ENCODE results near the gene PLXNA4.

The PLXNA4 gene

DNA sequence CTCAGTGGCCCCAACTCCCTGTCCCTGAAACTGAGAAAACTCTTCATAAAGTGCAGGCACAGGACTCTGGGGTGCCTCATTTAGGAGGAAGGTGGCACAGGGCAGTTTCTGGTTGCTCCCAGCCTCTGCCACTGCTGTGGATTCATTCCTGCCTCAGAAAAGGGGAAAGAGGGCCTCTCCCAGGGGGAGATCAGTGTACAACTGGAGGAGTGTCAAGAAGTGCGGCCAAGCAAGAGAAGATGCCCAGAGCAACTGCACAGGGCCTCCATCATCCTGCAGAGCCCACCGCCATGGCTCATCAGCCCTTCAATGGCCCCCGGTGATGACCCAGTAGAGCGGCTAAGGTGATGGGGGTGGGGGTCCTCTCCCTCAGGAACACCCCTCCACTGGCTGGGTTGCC lies 150.3 kb downstream of the PLXNA4 start:
- Histone ChIP-seq H3K4me3 (ENCODE audit: low read depth, low read length) (no peak overlapping the region), H3K4me1 (ENCODE audit: control insufficient read depth, insufficient read depth, low read length) (peaks cover 3% of the 10 kb centered on the region), H3K9ac (ENCODE audit: low read depth, low read length) (no peak overlapping the region), H3K9me3 (ENCODE audit: control insufficient read depth, insufficient read depth, low read length) (no peaks in the 10 kb centered on the region), H3K27me3 (ENCODE audit: control insufficient read depth, insufficient read depth, low read length) (no peaks in the 10 kb centered on the region), H3K36me3 (ENCODE audit: control insufficient read depth, insufficient read depth, low read length) (no peaks in the 10 kb centered on the region)

DNA sequence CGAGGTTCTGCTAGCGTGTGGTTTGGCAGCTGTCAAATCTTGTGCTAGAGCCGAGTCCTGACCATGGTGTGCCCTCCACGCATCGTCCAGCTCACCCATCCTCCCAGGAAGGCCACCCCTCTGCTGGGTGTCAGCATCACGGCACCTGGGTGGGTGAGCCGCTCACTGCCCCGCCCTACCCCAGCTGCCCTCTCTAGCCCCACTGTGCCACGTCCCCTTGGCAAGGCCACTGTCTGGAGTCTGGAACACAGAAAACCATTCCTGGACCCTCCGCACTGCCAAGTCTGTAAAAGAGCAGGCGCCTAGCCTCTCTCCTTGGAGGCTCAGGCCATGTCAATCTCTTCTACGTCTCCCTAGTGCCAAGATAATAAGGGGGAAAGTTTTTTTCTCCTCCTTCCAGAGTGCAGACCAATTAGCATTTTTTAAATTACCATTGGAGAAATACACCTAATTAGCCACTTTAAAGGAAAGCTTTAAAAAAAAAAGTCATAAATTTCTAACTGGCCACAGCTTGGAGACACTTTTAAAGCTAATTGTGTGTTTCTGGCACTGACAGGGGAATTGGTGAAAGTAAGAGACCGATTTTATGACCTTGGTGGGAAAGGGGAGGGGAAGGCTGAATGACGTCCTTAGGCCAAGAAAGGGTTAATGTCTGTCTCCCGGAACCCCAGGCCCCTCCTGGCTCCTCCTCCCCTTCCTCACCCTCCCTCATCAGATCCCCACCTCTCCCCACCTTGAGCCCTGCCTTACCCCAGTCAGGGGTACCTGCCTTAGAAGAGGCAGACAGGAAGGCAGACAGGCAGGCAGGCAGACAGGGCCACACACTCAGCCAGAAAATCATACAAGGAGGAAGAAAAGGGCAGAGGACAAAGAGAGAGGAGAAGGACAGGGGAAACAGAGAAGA lies 151.2 kb downstream of the PLXNA4 start:
- no peaks in the 10 kb centered on the region for H3K36me3 ChIP-seq (ENCODE audit: control insufficient read depth, insufficient read depth, low read length)
- no peak overlapping the region for H3K4me3 ChIP-seq (ENCODE audit: low read depth, low read length)
- no peaks in the 10 kb centered on the region for H3K9me3 ChIP-seq (ENCODE audit: control insufficient read depth, insufficient read depth, low read length)
- H3K27me3 ChIP-seq (ENCODE audit: control insufficient read depth, insufficient read depth, low read length), result no peaks in the 10 kb centered on the region
- H3K9ac ChIP-seq (ENCODE audit: low read depth, low read length), result no peak overlapping the region
- H3K4me1 ChIP-seq (ENCODE audit: control insufficient read depth, insufficient read depth, low read length), result peaks cover 3% of the 10 kb centered on the region

GRCh38 chr7:132424277-132424676 lies 152.0 kb downstream of the PLXNA4 start:
- Histone ChIP-seq H3K9ac (ENCODE audit: low read depth, low read length) (no peak overlapping the region), H3K36me3 (ENCODE audit: control insufficient read depth, insufficient read depth, low read length) (no peaks in the 10 kb centered on the region), H3K9me3 (ENCODE audit: control insufficient read depth, insufficient read depth, low read length) (no peaks in the 10 kb centered on the region), H3K4me3 (ENCODE audit: low read depth, low read length) (no peak overlapping the region), H3K4me1 (ENCODE audit: control insufficient read depth, insufficient read depth, low read length) (peaks cover 3% of the 10 kb centered on the region), H3K27me3 (ENCODE audit: control insufficient read depth, insufficient read depth, low read length) (no peaks in the 10 kb centered on the region)

- peaks cover 3% of the 10 kb centered on the region for H3K4me1 ChIP-seq (ENCODE audit: control insufficient read depth, insufficient read depth, low read length)
- no peaks in the 10 kb centered on the region for H3K9me3 ChIP-seq (ENCODE audit: control insufficient read depth, insufficient read depth, low read length)
- no peaks in the 10 kb centered on the region for H3K27me3 ChIP-seq (ENCODE audit: control insufficient read depth, insufficient read depth, low read length)
- H3K36me3 ChIP-seq (ENCODE audit: control insufficient read depth, insufficient read depth, low read length), result no peaks in the 10 kb centered on the region
- H3K4me3 ChIP-seq (ENCODE audit: low read depth, low read length), result no peak overlapping the region
- H3K9ac ChIP-seq (ENCODE audit: low read depth, low read length), result no peak overlapping the region
Observed at GRCh38 chr7:132423594-132424200, 152.6 kb downstream of the PLXNA4 start.

- no peaks in the 10 kb centered on the region for H3K27me3 ChIP-seq (ENCODE audit: control insufficient read depth, insufficient read depth, low read length)
- no peaks in the 10 kb centered on the region for H3K36me3 ChIP-seq (ENCODE audit: control insufficient read depth, insufficient read depth, low read length)
- H3K4me1 ChIP-seq (ENCODE audit: control insufficient read depth, insufficient read depth, low read length), result peaks cover 3% of the 10 kb centered on the region
- H3K9ac ChIP-seq (ENCODE audit: low read depth, low read length), result no peak overlapping the region
- no peak overlapping the region for H3K4me3 ChIP-seq (ENCODE audit: low read depth, low read length)
- no peaks in the 10 kb centered on the region for H3K9me3 ChIP-seq (ENCODE audit: control insufficient read depth, insufficient read depth, low read length)
Observed at GRCh38 chr7:132422502-132423111, 153.7 kb downstream of the PLXNA4 start.

DNA sequence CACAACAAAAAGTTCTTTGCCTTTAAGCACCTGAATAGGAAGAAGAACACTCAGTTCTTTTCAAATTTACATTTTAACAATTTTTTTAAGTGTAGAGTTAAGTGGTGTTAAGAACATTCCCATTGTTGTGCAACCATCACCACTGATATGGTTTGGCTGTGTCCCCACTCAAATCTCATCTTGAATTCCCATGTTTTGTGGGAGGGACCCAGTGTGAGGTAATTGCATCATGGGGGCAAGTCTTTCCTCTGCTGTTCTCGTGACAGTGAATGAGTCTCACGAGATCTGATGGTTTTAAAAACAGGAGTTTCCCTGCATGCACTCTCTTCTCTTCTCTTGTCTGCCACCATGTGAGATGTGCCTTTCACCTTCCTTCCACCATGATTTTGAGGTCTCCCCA lies 155.7 kb downstream of the PLXNA4 start:
- Histone ChIP-seq H3K9ac (ENCODE audit: low read depth, low read length) (no peak overlapping the region), H3K27me3 (ENCODE audit: control insufficient read depth, insufficient read depth, low read length) (no peaks in the 10 kb centered on the region), H3K9me3 (ENCODE audit: control insufficient read depth, insufficient read depth, low read length) (no peaks in the 10 kb centered on the region), H3K36me3 (ENCODE audit: control insufficient read depth, insufficient read depth, low read length) (no peaks in the 10 kb centered on the region), H3K4me1 (ENCODE audit: control insufficient read depth, insufficient read depth, low read length) (peaks cover 3% of the 10 kb centered on the region), H3K4me3 (ENCODE audit: low read depth, low read length) (no peak overlapping the region)

DNA sequence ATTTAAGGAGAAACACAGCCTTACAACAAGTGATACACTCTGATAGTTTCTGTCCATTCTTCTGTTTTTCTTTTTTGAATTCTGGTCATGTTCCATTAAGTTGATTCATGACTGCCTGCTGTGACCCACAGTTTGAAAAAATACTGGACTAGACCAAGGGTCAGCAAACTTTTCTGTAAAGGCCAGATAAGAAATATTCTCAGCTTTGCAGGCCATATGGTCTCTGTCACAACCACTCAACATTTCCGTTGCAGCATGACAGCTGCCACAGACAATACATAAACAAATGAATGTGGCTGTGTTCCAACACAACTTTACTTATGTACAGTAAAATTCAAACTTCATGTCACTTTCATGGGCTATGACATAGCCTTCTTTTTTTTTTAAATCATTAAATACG lies 156.7 kb downstream of the PLXNA4 start:
- H3K27me3 ChIP-seq (ENCODE audit: control insufficient read depth, insufficient read depth, low read length), result no peaks in the 10 kb centered on the region
- no peaks in the 10 kb centered on the region for H3K4me1 ChIP-seq (ENCODE audit: control insufficient read depth, insufficient read depth, low read length)
- no peaks in the 10 kb centered on the region for H3K9me3 ChIP-seq (ENCODE audit: control insufficient read depth, insufficient read depth, low read length)
- H3K9ac ChIP-seq (ENCODE audit: low read depth, low read length), result no peak overlapping the region
- no peak overlapping the region for H3K4me3 ChIP-seq (ENCODE audit: low read depth, low read length)
- H3K36me3 ChIP-seq (ENCODE audit: control insufficient read depth, insufficient read depth, low read length), result no peaks in the 10 kb centered on the region

- Histone ChIP-seq H3K4me3 (ENCODE audit: low read depth, low read length) (no peak overlapping the region), H3K9ac (ENCODE audit: low read depth, low read length) (no peak overlapping the region), H3K36me3 (ENCODE audit: control insufficient read depth, insufficient read depth, low read length) (no peaks in the 10 kb centered on the region), H3K27me3 (ENCODE audit: control insufficient read depth, insufficient read depth, low read length) (no peaks in the 10 kb centered on the region), H3K4me1 (ENCODE audit: control insufficient read depth, insufficient read depth, low read length) (no peaks in the 10 kb centered on the region), H3K9me3 (ENCODE audit: control insufficient read depth, insufficient read depth, low read length) (no peaks in the 10 kb centered on the region)
Observed at GRCh38 chr7:132418840-132419239, 157.4 kb downstream of the PLXNA4 start.

GRCh38 chr7:132417103-132417906 lies 159.0 kb downstream of the PLXNA4 start:
- H3K4me3 ChIP-seq (ENCODE audit: low read depth, low read length), result no peak overlapping the region
- H3K27me3 ChIP-seq (ENCODE audit: control insufficient read depth, insufficient read depth, low read length), result no peaks in the 10 kb centered on the region
- H3K36me3 ChIP-seq (ENCODE audit: control insufficient read depth, insufficient read depth, low read length), result no peaks in the 10 kb centered on the region
- H3K4me1 ChIP-seq (ENCODE audit: control insufficient read depth, insufficient read depth, low read length), result no peaks in the 10 kb centered on the region
- no peak overlapping the region for H3K9ac ChIP-seq (ENCODE audit: low read depth, low read length)
- no peaks in the 10 kb centered on the region for H3K9me3 ChIP-seq (ENCODE audit: control insufficient read depth, insufficient read depth, low read length)

DNA sequence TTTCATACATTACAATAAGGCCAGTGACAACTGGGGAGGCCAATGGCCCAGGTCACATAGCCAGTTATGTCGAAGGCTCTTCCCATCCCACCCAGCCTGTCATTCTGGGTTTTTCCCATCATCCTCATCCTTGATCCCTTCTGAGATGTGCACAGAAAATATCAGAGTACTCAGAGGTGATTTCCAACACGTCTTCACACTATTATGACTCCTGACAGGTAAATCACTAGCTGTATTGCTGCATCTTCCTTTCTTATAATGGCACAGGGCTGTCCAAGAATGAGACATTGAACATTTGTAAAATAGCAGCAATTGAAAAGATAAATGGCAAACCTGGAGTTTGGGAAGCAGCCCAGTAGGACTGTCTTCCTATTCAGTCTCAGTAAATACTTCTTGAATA lies 159.9 kb downstream of the PLXNA4 start:
- H3K9me3 ChIP-seq (ENCODE audit: control insufficient read depth, insufficient read depth, low read length), result no peaks in the 10 kb centered on the region
- H3K36me3 ChIP-seq (ENCODE audit: control insufficient read depth, insufficient read depth, low read length), result no peaks in the 10 kb centered on the region
- no peak overlapping the region for H3K4me3 ChIP-seq (ENCODE audit: low read depth, low read length)
- H3K9ac ChIP-seq (ENCODE audit: low read depth, low read length), result no peak overlapping the region
- no peaks in the 10 kb centered on the region for H3K4me1 ChIP-seq (ENCODE audit: control insufficient read depth, insufficient read depth, low read length)
- H3K27me3 ChIP-seq (ENCODE audit: control insufficient read depth, insufficient read depth, low read length), result no peaks in the 10 kb centered on the region

DNA sequence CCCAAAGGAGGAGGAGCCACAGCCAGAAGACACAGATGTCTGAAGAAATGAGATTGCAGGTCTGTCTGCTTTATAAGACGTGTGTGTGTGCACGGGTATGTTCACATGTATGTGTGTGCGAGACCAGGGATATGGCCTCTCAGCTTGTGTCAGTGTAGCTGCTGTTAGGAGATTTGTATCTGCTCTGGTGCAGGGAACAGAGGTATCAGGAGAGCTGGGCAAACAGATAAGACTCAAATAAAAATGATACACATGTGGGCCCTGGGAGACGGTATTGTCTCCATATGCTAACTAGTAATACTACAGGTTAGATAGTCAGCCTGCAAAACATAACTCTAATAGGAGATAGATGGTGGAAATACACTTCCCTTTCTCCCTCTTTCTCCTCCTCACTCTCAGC lies 161.0 kb downstream of the PLXNA4 start:
- Histone ChIP-seq H3K4me3 (ENCODE audit: low read depth, low read length) (no peak overlapping the region), H3K9ac (ENCODE audit: low read depth, low read length) (no peak overlapping the region), H3K9me3 (ENCODE audit: control insufficient read depth, insufficient read depth, low read length) (no peaks in the 10 kb centered on the region), H3K27me3 (ENCODE audit: control insufficient read depth, insufficient read depth, low read length) (no peaks in the 10 kb centered on the region), H3K4me1 (ENCODE audit: control insufficient read depth, insufficient read depth, low read length) (no peaks in the 10 kb centered on the region), H3K36me3 (ENCODE audit: control insufficient read depth, insufficient read depth, low read length) (no peaks in the 10 kb centered on the region)
